Measurements from ENCODE around the gene NPW.

DNA sequence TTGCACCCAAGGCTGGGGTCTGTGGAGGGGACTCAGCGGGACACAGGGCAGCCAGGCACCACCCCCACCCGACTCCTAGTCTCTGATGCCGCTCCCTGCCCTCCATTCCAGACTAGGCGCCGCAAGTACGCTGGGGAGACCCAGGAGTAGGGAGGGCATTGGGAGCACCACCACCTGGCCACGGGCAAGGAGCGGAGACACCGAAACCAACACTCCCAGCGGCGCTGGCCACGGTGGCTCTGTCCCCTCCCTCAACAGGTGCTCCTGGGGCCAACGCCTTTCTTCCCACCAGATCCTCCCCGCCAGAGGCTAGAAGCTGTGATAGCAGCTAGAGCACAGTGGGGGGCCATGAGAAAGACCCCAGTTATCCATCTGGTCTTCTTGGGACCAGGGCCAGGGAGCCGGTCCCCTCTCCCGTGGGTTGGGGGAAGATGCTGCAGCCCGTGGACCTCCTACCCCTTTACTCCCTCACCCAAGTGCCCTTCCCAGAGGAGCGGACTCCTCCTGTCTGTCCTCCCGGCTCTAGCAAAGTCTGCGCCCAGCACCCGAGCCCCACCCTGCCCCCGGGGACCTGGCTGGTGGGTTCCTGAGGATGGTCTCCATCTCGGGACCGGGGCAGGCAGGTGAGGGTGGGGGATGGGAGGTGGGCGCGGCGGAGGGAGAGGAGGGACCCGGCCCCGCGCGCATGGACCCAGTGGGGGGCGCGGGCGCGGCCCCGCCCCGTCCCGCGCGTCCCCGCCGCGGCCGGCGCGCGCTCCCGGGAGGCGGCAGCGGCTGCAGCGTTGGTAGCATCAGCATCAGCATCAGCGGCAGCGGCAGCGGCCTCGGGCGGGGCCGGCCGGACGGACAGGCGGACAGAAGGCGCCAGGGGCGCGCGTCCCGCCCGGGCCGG lies 30.1 kb upstream of the NPW start, which contains the start of gene SYNGR3:
- TF ChIP-seq ZNF274 (IDR thresholded peaks at IDR 0.05; ENCODE audit: low read depth, low read length), result no peak
- no peak for TF ChIP-seq SUZ12 (IDR thresholded peaks at IDR 0.05; ENCODE audit: extremely low read depth, insufficient read depth, insufficient read length)
- TF ChIP-seq YY1 (IDR thresholded peaks at IDR 0.05; ENCODE audit: insufficient read depth, insufficient read length), result no peak
